SK-N-MC (cell line): Measurements from ENCODE around the gene PLVAP.
"Not testable (repeated sequence)": the region's sequence is repeated elsewhere in the genome, so short reads cannot be mapped to it uniquely, and the experiment has no call there.

Source experiments
- EZH2 ChIP-seq: fragments of 200-600 bp; sonication (generic); IDR thresholded peaks from one replicate; pipeline ENCODE4 v1.6.1; 2017; ENCODE audit warnings: antibody characterized with exemption
- FOXP2 ChIP-seq: optimal IDR thresholded peaks from 2 replicates; pipeline ENCODE3; 2011; ENCODE audit warnings: mild to moderate bottlenecking, moderate library complexity; ENCODE audit not compliant: insufficient read depth; ENCODE audit errors: extremely low read length, control extremely low read depth
- POLR2AphosphoS5 ChIP-seq: IDR thresholded peaks from 2 replicates; pipeline ENCODE4 v1.6.1; 2012; ENCODE audit warnings: mild to moderate bottlenecking, low read depth, low read length, borderline replicate concordance

GRCh38 chr19:17363852-17364605 lies 13.1 kb downstream of the PLVAP start:
- TF ChIP-seq POLR2AphosphoS5, EZH2, FOXP2: not testable (repeated sequence)
